BE2C (cell line): ENCODE data around the gene ZNF474.
A peak's percentile ranks its signal among the peaks of the same experiment; 100 is the strongest.

Experiments
- DNase-seq: peaks from one replicate; pipeline ENCODE4 v3.0.0-alpha.2; 2020
- H3K27me3 ChIP-seq: fragments of 250-450 bp; sonication (Bioruptor Pico); 2 replicates; pipeline ENCODE4 v1.5.1; 2020; ENCODE audit warnings: mild to moderate bottlenecking
- H3K36me3 ChIP-seq: fragments of 250-450 bp; sonication (Bioruptor Pico); 2 replicates; pipeline ENCODE4 v1.5.1; 2020; ENCODE audit warnings: mild to moderate bottlenecking
- H3K4me1 ChIP-seq: fragments of 250-450 bp; sonication (Bioruptor Pico); 2 replicates; pipeline ENCODE4 v1.5.1; 2020
- H3K4me3 ChIP-seq: 2 replicates; pipeline ENCODE4 v1.5.1; 2011; ENCODE audit warnings: low read depth, low read length
- H3K9me3 ChIP-seq: fragments of 250-450 bp; sonication (Bioruptor Pico); 2 replicates; pipeline ENCODE4 v1.5.1; 2020
- TF ChIP-seq, protein P1 (sequence below): IDR thresholded peaks from 2 replicates; pipeline ENCODE4 v1.5.1; 2012; ENCODE audit warnings: mild to moderate bottlenecking, low read depth, low read length

ZNF474 gene

DNA sequence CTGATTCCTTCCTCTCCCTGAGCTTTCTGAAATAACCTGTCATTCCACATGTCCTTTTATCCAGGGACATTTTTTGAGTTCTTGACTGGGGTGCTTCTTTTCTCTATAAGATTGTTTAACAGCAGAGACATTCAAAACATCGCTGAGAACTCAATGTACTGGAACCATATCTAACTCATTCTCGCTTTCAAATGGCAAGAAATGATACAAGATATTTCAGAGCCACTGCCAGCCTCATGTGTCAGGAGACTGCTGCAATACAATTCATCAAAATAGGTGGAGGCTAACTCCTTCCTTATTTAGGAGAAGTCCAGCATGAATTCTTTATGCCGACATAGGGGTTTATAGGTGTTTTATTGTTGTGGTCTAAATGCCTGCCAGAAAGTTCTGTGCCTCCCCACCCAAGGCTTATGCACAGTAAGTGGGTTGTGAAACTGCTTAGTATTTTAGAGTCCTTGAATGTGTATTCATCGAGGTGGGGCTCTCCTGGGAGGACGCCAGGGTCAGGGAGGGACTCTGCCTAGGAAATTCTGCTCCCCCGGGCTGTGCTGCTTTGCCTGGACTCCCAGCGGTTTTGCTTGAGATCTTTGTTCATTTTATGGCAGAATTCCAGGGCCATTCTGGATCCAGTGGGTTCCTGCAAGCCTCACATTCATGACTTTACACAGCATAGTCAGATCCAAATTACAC is 53.9 kb downstream of the ZNF474 start:
- no peaks in the 10 kb centered on the region for H3K27me3 ChIP-seq
- no peak for DNase-seq
- no peaks in the 10 kb centered on the region for H3K36me3 ChIP-seq
- H3K4me1 ChIP-seq, result peaks cover 6% of the 10 kb centered on the region
- H3K4me3 ChIP-seq, result no peak overlapping the region
- H3K9me3 ChIP-seq, result no peaks in the 10 kb centered on the region
- TF ChIP-seq, protein P1, sequence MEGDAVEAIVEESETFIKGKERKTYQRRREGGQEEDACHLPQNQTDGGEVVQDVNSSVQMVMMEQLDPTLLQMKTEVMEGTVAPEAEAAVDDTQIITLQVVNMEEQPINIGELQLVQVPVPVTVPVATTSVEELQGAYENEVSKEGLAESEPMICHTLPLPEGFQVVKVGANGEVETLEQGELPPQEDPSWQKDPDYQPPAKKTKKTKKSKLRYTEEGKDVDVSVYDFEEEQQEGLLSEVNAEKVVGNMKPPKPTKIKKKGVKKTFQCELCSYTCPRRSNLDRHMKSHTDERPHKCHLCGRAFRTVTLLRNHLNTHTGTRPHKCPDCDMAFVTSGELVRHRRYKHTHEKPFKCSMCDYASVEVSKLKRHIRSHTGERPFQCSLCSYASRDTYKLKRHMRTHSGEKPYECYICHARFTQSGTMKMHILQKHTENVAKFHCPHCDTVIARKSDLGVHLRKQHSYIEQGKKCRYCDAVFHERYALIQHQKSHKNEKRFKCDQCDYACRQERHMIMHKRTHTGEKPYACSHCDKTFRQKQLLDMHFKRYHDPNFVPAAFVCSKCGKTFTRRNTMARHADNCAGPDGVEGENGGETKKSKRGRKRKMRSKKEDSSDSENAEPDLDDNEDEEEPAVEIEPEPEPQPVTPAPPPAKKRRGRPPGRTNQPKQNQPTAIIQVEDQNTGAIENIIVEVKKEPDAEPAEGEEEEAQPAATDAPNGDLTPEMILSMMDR, result no peak

DNA sequence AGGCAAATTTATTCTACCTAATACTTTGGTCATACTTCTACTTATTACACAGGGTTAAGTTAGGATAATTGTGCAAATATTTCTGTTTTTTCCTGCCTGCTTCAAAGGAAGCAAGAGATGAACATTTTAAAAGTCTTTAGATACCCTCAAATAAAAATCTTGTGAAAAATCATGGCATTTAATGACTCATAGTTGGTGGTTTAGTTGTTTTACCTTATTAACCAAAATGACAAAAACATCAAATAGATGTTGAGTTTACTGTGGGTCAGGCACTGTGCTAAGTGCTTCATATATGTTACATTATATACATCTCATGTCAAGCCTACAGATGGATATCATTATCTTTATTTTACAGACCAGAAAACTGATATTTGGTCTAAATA is 54.4 kb downstream of the ZNF474 start:
- Histone ChIP-seq H3K9me3 (no peaks in the 10 kb centered on the region), H3K36me3 (no peaks in the 10 kb centered on the region), H3K27me3 (no peaks in the 10 kb centered on the region), H3K4me1 (peaks cover 9% of the 10 kb centered on the region), H3K4me3 (no peak overlapping the region)
- no peak for DNase-seq
- TF ChIP-seq, protein P1, result no peak

DNA sequence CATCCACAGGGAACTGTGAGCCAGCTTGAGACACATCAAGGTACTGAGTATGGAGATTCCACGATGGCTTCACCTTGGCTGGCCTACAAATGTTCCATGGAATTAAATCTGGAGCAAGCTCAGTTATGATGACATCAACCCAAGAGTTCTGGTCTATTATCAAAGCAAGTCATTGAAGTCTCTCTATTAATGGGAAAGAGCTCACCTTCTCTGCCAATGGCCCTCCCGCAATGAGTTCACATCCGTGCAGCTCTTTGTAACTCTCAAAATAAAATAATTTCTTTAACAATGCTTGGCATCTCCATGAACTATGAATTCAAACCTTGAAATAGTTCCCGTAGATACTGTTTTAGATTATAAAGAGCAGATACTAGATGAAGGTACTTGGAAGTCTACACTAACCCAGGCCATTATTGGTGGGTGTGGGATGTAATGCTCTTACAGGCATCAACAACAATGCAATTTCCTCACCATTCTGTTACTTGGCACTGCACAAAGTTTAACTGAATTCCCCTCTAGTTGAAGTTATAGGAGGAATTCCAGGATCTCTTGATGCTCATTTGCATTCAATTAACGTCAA is 55.4 kb downstream of the ZNF474 start:
- H3K27me3 ChIP-seq, result no peaks in the 10 kb centered on the region
- TF ChIP-seq, protein P1, result no peak
- no peaks in the 10 kb centered on the region for H3K9me3 ChIP-seq
- H3K36me3 ChIP-seq, result no peaks in the 10 kb centered on the region
- no peak for DNase-seq
- H3K4me3 ChIP-seq, result no peak overlapping the region
- peaks cover 9% of the 10 kb centered on the region for H3K4me1 ChIP-seq

DNA sequence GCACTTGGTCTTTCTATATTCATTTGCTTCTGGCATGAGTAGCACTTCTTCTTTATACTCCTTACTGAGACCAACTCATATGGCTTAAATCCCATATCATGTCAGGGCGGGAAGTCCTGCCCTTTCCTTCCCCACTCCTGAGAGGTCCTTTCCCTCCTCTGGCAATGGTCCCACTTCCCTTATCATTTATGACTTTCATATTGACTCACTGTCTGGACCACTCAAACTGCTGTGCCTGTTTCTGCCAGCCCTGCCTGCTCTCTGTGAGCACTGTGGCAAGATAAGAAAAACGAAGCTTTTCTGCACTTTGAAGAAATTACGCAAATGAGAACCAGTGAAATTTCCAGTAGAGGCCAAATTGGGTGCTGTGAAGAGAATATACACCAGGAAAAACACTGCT is 58.1 kb downstream of the ZNF474 start:
- DNase-seq, result peak; percentile 79
- Histone ChIP-seq H3K4me3 (peak overlapping the region; percentile 14; the same call in 1 of the 2 replicates), H3K27me3 (no peaks in the 10 kb centered on the region), H3K9me3 (no peaks in the 10 kb centered on the region), H3K4me1 (peaks cover 9% of the 10 kb centered on the region), H3K36me3 (no peaks in the 10 kb centered on the region)
- TF ChIP-seq, protein P1, result no peak

DNA sequence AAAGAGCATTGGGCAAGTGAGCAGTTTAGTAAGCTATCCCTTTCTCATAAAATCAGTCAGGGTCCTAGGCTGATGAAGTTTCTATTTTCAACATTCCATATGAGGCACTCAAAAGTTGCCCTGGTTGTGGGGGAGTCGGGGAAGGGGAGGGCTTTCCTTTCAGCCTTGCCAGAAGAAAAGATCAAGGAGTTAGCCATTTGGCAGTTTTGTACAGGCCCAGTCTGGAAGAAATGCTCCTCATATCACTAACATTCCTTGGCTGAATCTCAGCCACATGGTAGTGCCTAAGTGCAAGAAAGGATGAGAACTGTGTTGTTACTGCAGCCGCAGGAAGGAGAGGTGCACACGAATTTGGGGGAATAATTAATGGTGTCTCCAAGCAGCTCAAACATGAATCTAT is 60.8 kb downstream of the ZNF474 start:
- peaks cover 9% of the 10 kb centered on the region for H3K4me1 ChIP-seq
- TF ChIP-seq, protein P1, result no peak
- H3K9me3 ChIP-seq, result no peaks in the 10 kb centered on the region
- H3K36me3 ChIP-seq, result no peaks in the 10 kb centered on the region
- no peak for DNase-seq
- no peak overlapping the region for H3K4me3 ChIP-seq
- no peaks in the 10 kb centered on the region for H3K27me3 ChIP-seq
